HEK293 (cell line): Measurements from ENCODE around the gene AOC3.

ENCODE experiments used
- CTCF ChIA-PET: fragments of 350-600 bp; formaldehyde crosslinking; extraction: SDS; loops from one replicate; lab custom pipeline; 2021; ENCODE audit warnings: antibody characterized with exemption; lab: Yijun Ruan, JAX
- POLR2A ChIA-PET: fragments of 300-600 bp; formaldehyde crosslinking; extraction: SDS; loops from one replicate; lab custom pipeline; 2020; ENCODE audit warnings: antibody characterized with exemption, inconsistent platforms; lab: Yijun Ruan, JAX
- H3K27ac ChIP-seq: fragments of 200-500 bp; sonication (Bioruptor generic); 2 replicates; pipeline ENCODE4 v1.5.1; 2014; ENCODE audit warnings: low read depth, low read length, control low read depth, inconsistent platforms; ENCODE audit errors: extremely low read depth
- H3K36me3 ChIP-seq, 2 experiments: fragments of 200-500 bp in 1 of 2; sonication (Bioruptor generic) in 1 of 2; 1 replicate in 1 of 2; 2 replicates in 1 of 2; pipeline ENCODE4 v1.5.1; 2014 to 2017; ENCODE audit warnings: inconsistent platforms in 2 of 2, low read length in 2 of 2; ENCODE audit not compliant: control insufficient read depth in 2 of 2, insufficient read depth in 1 of 2
- H3K4me1 ChIP-seq: fragments of 200-500 bp; sonication (Bioruptor generic); 2 replicates; pipeline ENCODE4 v1.5.1; 2014; ENCODE audit warnings: mild to moderate bottlenecking, low read length, inconsistent platforms; ENCODE audit not compliant: control insufficient read depth, insufficient read depth
- H3K4me3 ChIP-seq: 2 replicates; pipeline ENCODE4 v1.5.1; 2011; ENCODE audit warnings: low read depth, mild to moderate bottlenecking, control low read depth, low read length, moderate library complexity
- H3K9me3 ChIP-seq: fragments of 200-500 bp; sonication (Bioruptor generic); 2 replicates; pipeline ENCODE4 v1.5.1; 2014; ENCODE audit warnings: low read depth, low read length, inconsistent platforms; ENCODE audit not compliant: control insufficient read depth, insufficient read depth
- IKZF3 ChIP-seq: fragments of 450-650 bp; IDR thresholded peaks from 2 replicates; pipeline ENCODE4 v1.5.0; 2018; ENCODE audit warnings: missing biosample characterization, mild to moderate bottlenecking, missing genetic modification characterization, moderate library complexity
- KLF1 ChIP-seq: fragments of 450-650 bp; formaldehyde crosslinking; IDR thresholded peaks from 2 replicates; pipeline ENCODE4 v1.5.1; 2016; ENCODE audit warnings: missing biosample characterization, missing genetic modification characterization
- TCF7L2 ChIP-seq: IDR thresholded peaks from 2 replicates; pipeline ENCODE4 v1.6.1; 2011; ENCODE audit warnings: low read depth, mild to moderate bottlenecking, inconsistent platforms, low read length, moderate library complexity, borderline replicate concordance
- ZBTB20 ChIP-seq: fragments of 450-650 bp; formaldehyde crosslinking; IDR thresholded peaks from 2 replicates; pipeline ENCODE4 v1.5.1; 2016; ENCODE audit warnings: missing biosample characterization, missing genetic modification characterization
- ZNF112 ChIP-seq: fragments of 450-650 bp; formaldehyde crosslinking; IDR thresholded peaks from 2 replicates; pipeline ENCODE4 v1.5.0; 2017; ENCODE audit warnings: missing biosample characterization, missing genetic modification characterization
- ZNF132 ChIP-seq: fragments of 450-650 bp; formaldehyde crosslinking; IDR thresholded peaks from 2 replicates; pipeline ENCODE4 v1.5.1; 2017; ENCODE audit warnings: missing biosample characterization, missing genetic modification characterization, borderline replicate concordance
- ZNF140 ChIP-seq: fragments of 450-650 bp; formaldehyde crosslinking; IDR thresholded peaks from 2 replicates; pipeline ENCODE4 v1.5.1; 2016; ENCODE audit warnings: missing biosample characterization, missing genetic modification characterization
- ZNF18 ChIP-seq: fragments of 450-650 bp; formaldehyde crosslinking; IDR thresholded peaks from 2 replicates; pipeline ENCODE4 v1.5.1; 2016; ENCODE audit warnings: missing biosample characterization, missing genetic modification characterization
- ZNF19 ChIP-seq: fragments of 450-650 bp; formaldehyde crosslinking; IDR thresholded peaks from 2 replicates; pipeline ENCODE4; 2016; ENCODE audit warnings: missing biosample characterization, missing genetic modification characterization, low read depth
- ZNF214 ChIP-seq: fragments of 450-650 bp; formaldehyde crosslinking; IDR thresholded peaks from 2 replicates; pipeline ENCODE4 v1.5.1; 2017; ENCODE audit warnings: missing biosample characterization, mild to moderate bottlenecking, missing genetic modification characterization, borderline replicate concordance
- ZNF248 ChIP-seq: fragments of 450-650 bp; formaldehyde crosslinking; IDR thresholded peaks from 2 replicates; pipeline ENCODE4 v1.5.1; 2017; ENCODE audit warnings: missing biosample characterization, missing genetic modification characterization
- ZNF266 ChIP-seq: fragments of 450-650 bp; formaldehyde crosslinking; IDR thresholded peaks from 2 replicates; pipeline ENCODE4 v1.5.1; 2016; ENCODE audit warnings: missing biosample characterization, missing genetic modification characterization, low read depth
- ZNF433 ChIP-seq: fragments of 450-650 bp; formaldehyde crosslinking; IDR thresholded peaks from 2 replicates; pipeline ENCODE4 v1.5.1; 2016; ENCODE audit warnings: missing biosample characterization, missing genetic modification characterization, low read depth
- ZNF518A ChIP-seq: fragments of 450-650 bp; formaldehyde crosslinking; conservative IDR thresholded peaks from 2 replicates; pipeline ENCODE4 v1.5.1; 2016; ENCODE audit warnings: low read depth, missing biosample characterization, missing genetic modification characterization
- ZNF561 ChIP-seq: fragments of 450-650 bp; IDR thresholded peaks from 2 replicates; pipeline ENCODE4 v1.5.1; 2018; ENCODE audit warnings: missing biosample characterization, missing genetic modification characterization, borderline replicate concordance
- ZNF768 ChIP-seq: fragments of 450-650 bp; formaldehyde crosslinking; IDR thresholded peaks from 2 replicates; pipeline ENCODE4 v1.5.1; 2018; ENCODE audit warnings: missing biosample characterization, mild to moderate bottlenecking, missing genetic modification characterization
- ZXDB ChIP-seq: fragments of 450-650 bp; formaldehyde crosslinking; IDR thresholded peaks from 2 replicates; pipeline ENCODE4 v1.5.1; 2016; ENCODE audit warnings: missing biosample characterization, missing genetic modification characterization
- TF ChIP-seq, protein P1 (sequence below): fragments of 450-650 bp; formaldehyde crosslinking; IDR thresholded peaks from 2 replicates; pipeline ENCODE4 v1.5.1; 2016; ENCODE audit warnings: missing biosample characterization, missing genetic modification characterization, low read depth
- TF ChIP-seq, protein P2 (sequence below): fragments of 450-650 bp; formaldehyde crosslinking; IDR thresholded peaks from 2 replicates; pipeline ENCODE4 v1.5.1; 2016; ENCODE audit warnings: missing biosample characterization, missing genetic modification characterization, borderline replicate concordance

The AOC3 gene

DNA sequence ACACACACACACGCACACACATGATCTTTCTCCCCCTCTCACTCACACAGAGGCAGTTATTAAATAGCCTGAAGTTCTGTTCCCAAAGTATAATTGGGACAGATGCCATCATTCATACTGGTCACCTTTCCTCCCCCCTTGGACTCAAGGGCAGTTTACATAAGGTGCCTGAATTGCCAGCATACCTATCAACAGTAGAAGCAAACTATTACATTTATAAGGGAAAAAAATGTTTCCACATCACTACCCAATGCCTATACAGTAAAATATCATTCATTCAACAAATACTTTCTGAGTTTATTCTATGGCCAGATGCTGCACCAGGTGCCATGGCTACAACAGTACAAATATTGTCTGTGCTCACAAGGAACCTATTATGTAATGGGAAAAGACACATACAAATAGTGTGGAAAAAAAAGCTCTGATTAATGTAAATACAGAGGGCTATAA, 46.1 kb upstream of the AOC3 start:
- TF ChIP-seq ZNF561 (tag by site-specific recombination) (no peak), ZNF112 (no peak), ZNF132 (tag by site-specific recombination) (no peak), ZXDB (tag by site-specific recombination) (no peak), ZNF248 (tag by site-specific recombination) (no peak), KLF1 (tag by site-specific recombination) (no peak), ZNF768 (tag by site-specific recombination) (no peak), ZNF433 (tag by site-specific recombination) (no peak), ZNF18 (tag by site-specific recombination) (no peak), ZNF19 (tag by site-specific recombination) (no peak), ZNF214 (tag by site-specific recombination) (no peak), ZNF140 (tag by site-specific recombination) (no peak), ZNF518A (tag by site-specific recombination) (no peak), ZNF266 (no peak), ZBTB20 (tag by site-specific recombination) (no peak), TCF7L2 (no peak), IKZF3 (tag by site-specific recombination) (no peak)
- TF ChIP-seq, protein P1, sequence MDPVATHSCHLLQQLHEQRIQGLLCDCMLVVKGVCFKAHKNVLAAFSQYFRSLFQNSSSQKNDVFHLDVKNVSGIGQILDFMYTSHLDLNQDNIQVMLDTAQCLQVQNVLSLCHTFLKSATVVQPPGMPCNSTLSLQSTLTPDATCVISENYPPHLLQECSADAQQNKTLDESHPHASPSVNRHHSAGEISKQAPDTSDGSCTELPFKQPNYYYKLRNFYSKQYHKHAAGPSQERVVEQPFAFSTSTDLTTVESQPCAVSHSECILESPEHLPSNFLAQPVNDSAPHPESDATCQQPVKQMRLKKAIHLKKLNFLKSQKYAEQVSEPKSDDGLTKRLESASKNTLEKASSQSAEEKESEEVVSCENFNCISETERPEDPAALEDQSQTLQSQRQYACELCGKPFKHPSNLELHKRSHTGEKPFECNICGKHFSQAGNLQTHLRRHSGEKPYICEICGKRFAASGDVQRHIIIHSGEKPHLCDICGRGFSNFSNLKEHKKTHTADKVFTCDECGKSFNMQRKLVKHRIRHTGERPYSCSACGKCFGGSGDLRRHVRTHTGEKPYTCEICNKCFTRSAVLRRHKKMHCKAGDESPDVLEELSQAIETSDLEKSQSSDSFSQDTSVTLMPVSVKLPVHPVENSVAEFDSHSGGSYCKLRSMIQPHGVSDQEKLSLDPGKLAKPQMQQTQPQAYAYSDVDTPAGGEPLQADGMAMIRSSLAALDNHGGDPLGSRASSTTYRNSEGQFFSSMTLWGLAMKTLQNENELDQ (tag by site-specific recombination) = no peak
- TF ChIP-seq, protein P2, sequence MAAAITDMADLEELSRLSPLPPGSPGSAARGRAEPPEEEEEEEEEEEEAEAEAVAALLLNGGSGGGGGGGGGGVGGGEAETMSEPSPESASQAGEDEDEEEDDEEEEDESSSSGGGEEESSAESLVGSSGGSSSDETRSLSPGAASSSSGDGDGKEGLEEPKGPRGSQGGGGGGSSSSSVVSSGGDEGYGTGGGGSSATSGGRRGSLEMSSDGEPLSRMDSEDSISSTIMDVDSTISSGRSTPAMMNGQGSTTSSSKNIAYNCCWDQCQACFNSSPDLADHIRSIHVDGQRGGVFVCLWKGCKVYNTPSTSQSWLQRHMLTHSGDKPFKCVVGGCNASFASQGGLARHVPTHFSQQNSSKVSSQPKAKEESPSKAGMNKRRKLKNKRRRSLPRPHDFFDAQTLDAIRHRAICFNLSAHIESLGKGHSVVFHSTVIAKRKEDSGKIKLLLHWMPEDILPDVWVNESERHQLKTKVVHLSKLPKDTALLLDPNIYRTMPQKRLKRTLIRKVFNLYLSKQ = no peak
- TF ChIP-seq, all 188 proteins: peak for 0
- no peaks in the 10 kb centered on the region for H3K9me3 ChIP-seq
- H3K4me1 ChIP-seq = peaks cover 10% of the 10 kb centered on the region
- no peak overlapping the region for H3K4me3 ChIP-seq
- POLR2A ChIA-PET = interaction anchor here (1.8 to 2.0 kb wide), 2 partner anchors 10 to 19 kb away, joined by 5 to 6 read pairs; partner anchors contain the start of gene BECN1
- no peak overlapping the region for H3K27ac ChIP-seq
- CTCF ChIA-PET = interaction anchor here (0.5 to 1.5 kb wide), 5 partner anchors 14 to 125 kb away, joined by 3 to 4 read pairs (median 4); partner anchors contain the start of gene BECN1
- peaks cover 5 to 19% of the 10 kb centered on the region in 2 experiments for H3K36me3 ChIP-seq
